SK-N-SH (cell line): ENCODE data around the gene SOCS3. TPM values are rescaled to one million over a fixed set of nuclear protein-coding genes. Genes with fewer than 3 reads are reported as not detected.
A peak's percentile ranks its signal among the peaks of the same experiment; 100 is the strongest.

ENCODE experiments used
- CTCF ChIA-PET: fragments of 300-600, 350-600 bp; formaldehyde crosslinking; extraction: SDS; loops from one replicate; lab custom pipeline; 2021; lab: Yijun Ruan, JAX
- POLR2A ChIA-PET: fragments of 350-600 bp; sonication (Branson Sonifier 250); formaldehyde crosslinking; extraction: SDS; loops from one replicate; lab custom pipeline; 2020; ENCODE audit warnings: antibody characterized with exemption, inconsistent platforms; lab: Yijun Ruan, JAX
- DNase-seq: peaks from one replicate; pipeline ENCODE4 v3.0.0; 2012
- H2AFZ ChIP-seq: fragments of 200-600 bp; sonication (generic); 2 replicates; pipeline ENCODE4 v1.8.1; 2016; ENCODE audit warnings: antibody characterized with exemption, mild to moderate bottlenecking, low read depth
- H3F3A ChIP-seq: fragments of 200-600 bp; sonication (generic); replicated peaks from 2 replicates; pipeline ENCODE3; 2016; ENCODE audit warnings: antibody characterized with exemption, mild to moderate bottlenecking; ENCODE audit not compliant: insufficient read depth
- H3K27ac ChIP-seq, 2 experiments: fragments of 200-500 bp in 1 of 2; fragments of 200-600 bp in 1 of 2; sonication (Bioruptor generic) in 1 of 2; sonication (generic), shearing (Covaris generic) in 1 of 2; 2 replicates each; pipeline versions ENCODE4 v1.5.1 to v1.6.1; 2014 to 2016; ENCODE audit warnings: low read depth in 2 of 2, inconsistent platforms in 1 of 2, low read length in 1 of 2, mild to moderate bottlenecking in 1 of 2, mixed read lengths in 1 of 2
- H3K27me3 ChIP-seq: fragments of 200-600 bp; sonication (generic), shearing (Covaris generic); 2 replicates; pipeline ENCODE4 v1.6.1; 2016; ENCODE audit warnings: mixed run types; ENCODE audit not compliant: insufficient read depth
- H3K36me3 ChIP-seq, 2 experiments: fragments of 200-500 bp in 1 of 2; fragments of 200-600 bp in 1 of 2; sonication (Bioruptor generic) in 1 of 2; sonication (generic) in 1 of 2; replicated peaks in 1 of 2; 2 replicates each; pipeline versions ENCODE3 to v1.5.1; 2014 to 2016; ENCODE audit warnings: low read length in 1 of 2, mild to moderate bottlenecking in 1 of 2; ENCODE audit not compliant: insufficient read depth in 2 of 2, control insufficient read depth in 1 of 2
- H3K4me1 ChIP-seq, 2 experiments: fragments of 200-500 bp in 1 of 2; fragments of 200-600 bp in 1 of 2; sonication (Bioruptor generic) in 1 of 2; sonication (generic), shearing (Covaris generic) in 1 of 2; 2 replicates each; pipeline versions ENCODE4 v1.5.1 to v1.6.1; 2014 to 2016; ENCODE audit warnings: low read depth in 1 of 2, low read length in 1 of 2, mixed run types in 1 of 2; ENCODE audit not compliant: insufficient read depth in 2 of 2, control insufficient read depth in 1 of 2
- H3K4me2 ChIP-seq: fragments of 200-600 bp; sonication (generic), shearing (Covaris generic); 2 replicates; pipeline ENCODE4 v1.6.1; 2017; ENCODE audit warnings: mixed run types
- H3K4me3 ChIP-seq, 2 experiments: fragments of 200-500 bp in 1 of 2; fragments of 200-600 bp in 1 of 2; sonication (Bioruptor generic) in 1 of 2; sonication (generic), shearing (Covaris generic) in 1 of 2; 2 replicates each; pipeline versions ENCODE4 v1.5.1 to v1.8.1; 2014 to 2016; ENCODE audit warnings: low read depth in 2 of 2, inconsistent platforms in 1 of 2, low read length in 1 of 2, mild to moderate bottlenecking in 1 of 2, mixed read lengths in 1 of 2, moderate library complexity in 1 of 2
- H3K79me2 ChIP-seq: fragments of 200-600 bp; sonication (generic); 2 replicates; pipeline ENCODE4 v1.8.1; 2017; ENCODE audit warnings: mild to moderate bottlenecking; ENCODE audit not compliant: insufficient read depth
- H3K9ac ChIP-seq: fragments of 200-600 bp; sonication (generic); 2 replicates; pipeline ENCODE4 v1.6.1; 2017; ENCODE audit warnings: mixed run types
- H3K9me2 ChIP-seq: fragments of 200-600 bp; sonication (generic); 2 replicates; pipeline ENCODE4 v1.6.1; 2017; ENCODE audit warnings: mixed run types
- H3K9me3 ChIP-seq: fragments of 200-600 bp; sonication (generic); 2 replicates; pipeline ENCODE4 v1.6.1; 2017; ENCODE audit warnings: mixed run types, mild to moderate bottlenecking, moderate library complexity
- H4K20me1 ChIP-seq: fragments of 200-600 bp; sonication (generic); 2 replicates; pipeline ENCODE4 v1.6.1; 2017; ENCODE audit warnings: mild to moderate bottlenecking, mixed run types; ENCODE audit not compliant: insufficient read depth
- CHD2 ChIP-seq: fragments of 150-350 bp; IDR thresholded peaks from 2 replicates; pipeline ENCODE4 v1.6.1; 2018; ENCODE audit warnings: low read length; ENCODE audit not compliant: partially characterized antibody
- CTCF ChIP-seq: fragments of 200-600 bp; sonication (generic); IDR thresholded peaks from 2 replicates; pipeline ENCODE4 v1.6.1; 2017; ENCODE audit warnings: antibody characterized with exemption, mild to moderate bottlenecking, moderate library complexity
- ELF1 ChIP-seq: IDR thresholded peaks from 2 replicates; pipeline ENCODE4 v1.4.0; 2012
- EP300 ChIP-seq, 2 experiments: IDR thresholded peaks; 2 replicates each; pipeline versions ENCODE4 v1.4.0 to v1.6.1; 2012; ENCODE audit warnings: borderline replicate concordance in 1 of 2, low read depth in 1 of 2, low read length in 1 of 2
- EZH2phosphoT487 ChIP-seq: fragments of 200-600 bp; sonication (generic); IDR thresholded peaks from 2 replicates; pipeline ENCODE4 v1.6.1; 2017; ENCODE audit warnings: low read depth, mixed run types, mild to moderate bottlenecking, antibody characterized with exemption, moderate library complexity, borderline replicate concordance
- FOXJ3 ChIP-seq: sonication (generic); formaldehyde crosslinking; IDR thresholded peaks from 2 replicates; pipeline ENCODE4 v1.5.1; 2020; ENCODE audit warnings: mild to moderate bottlenecking, missing genetic modification reagents
- MEF2A ChIP-seq: IDR thresholded peaks from 2 replicates; pipeline ENCODE4 v1.4.0; 2012; ENCODE audit warnings: low read depth, borderline replicate concordance
- PBX3 ChIP-seq: IDR thresholded peaks from 2 replicates; pipeline ENCODE4; 2012
- RAD21 ChIP-seq: IDR thresholded peaks from 2 replicates; pipeline ENCODE4 v1.6.1; 2012; ENCODE audit warnings: mild to moderate bottlenecking, low read length
- RXRA ChIP-seq: IDR thresholded peaks from 2 replicates; pipeline ENCODE4 v1.4.0; 2012; ENCODE audit warnings: low read depth, mild to moderate bottlenecking, borderline replicate concordance
- TCF12 ChIP-seq: IDR thresholded peaks from 2 replicates; pipeline ENCODE4 v1.4.0; 2012
- USF1 ChIP-seq: IDR thresholded peaks from 2 replicates; pipeline ENCODE4 v1.4.0; 2012; ENCODE audit warnings: low read depth, borderline replicate concordance
- ZBTB33 ChIP-seq: IDR thresholded peaks from 2 replicates; pipeline ENCODE4 v1.4.0; 2012; ENCODE audit warnings: low read depth, borderline replicate concordance
- WGBS: methylation state at CpG from one replicate; pipeline ENCODE4 v1.1.6; 2017; ENCODE audit warnings: low lambda C conversion rate; 5-methylcytosine and 5-hydroxymethylcytosine counted together
- polyA plus RNA-seq, 3 experiments: library from polyadenylated mRNA; depleted of rRNA; stranded (reverse); fragments of >200 nt; gene quantifications; 2 replicates each; pipeline ENCODE4 v1.2.3, GENCODE V29; 2012

SOCS3 gene
- polyA plus RNA-seq, 1 of the 3 experiments (the other 2 are of a cell fraction): 24.9 TPM

- no peaks in the 10 kb centered on the region for H3K9me2 ChIP-seq
- TF ChIP-seq MEF2A (no peak), RAD21 (no peak), USF1 (peak; percentile 69; the same call in 1 of the 2 replicates), PBX3 (no peak), EP300 (IDR thresholded peaks at IDR 0.05; ENCODE audit: borderline replicate concordance in 1 of 2, low read depth in 1 of 2, low read length in 1 of 2) (no peak), RXRA (no peak), FOXJ3 (CRISPR knock-in tag) (no peak), ELF1 (no peak), CTCF (no peak)
- POLR2A ChIA-PET: no interaction called here
- H3K36me3 ChIP-seq: no peaks in the 10 kb centered on the region
- H2AFZ ChIP-seq: peak overlapping the region; percentile 82
- peaks cover 21 to 32% of the 10 kb centered on the region in 2 experiments; a peak in 3 of 4 replicates for H3K4me1 ChIP-seq
- peaks cover 39% of the 10 kb centered on the region for H3F3A ChIP-seq
- 68% methylated on average over 20 of the region's 20 CpGs for WGBS
- peak overlapping the region; percentile 77; the same call in 1 of the 2 replicates for H3K4me2 ChIP-seq
- DNase-seq: peak; percentile 27
- CTCF ChIA-PET: interaction anchor here (1.5 to 8.2 kb wide), 4 partner anchors 27 to 105 kb away, joined by 4 to 66 read pairs (median 22); partner anchors contain the start of gene SOCS3
- H3K27ac ChIP-seq: peak overlapping the region in 1 of 2 experiments; percentile 99; a peak in 2 of 4 replicates
- H3K79me2 ChIP-seq: no peaks in the 10 kb centered on the region
- H3K27me3 ChIP-seq: no peaks in the 10 kb centered on the region
- no peaks in the 10 kb centered on the region for H3K9me3 ChIP-seq
- H3K9ac ChIP-seq: peak overlapping the region; percentile 85
- no peak overlapping the region for H3K4me3 ChIP-seq
- H4K20me1 ChIP-seq: no peaks in the 10 kb centered on the region
These were observed 42.7 kb downstream of the SOCS3 start for GRCh38 chr17:78316867-78317789.

- peak overlapping the region; percentile 85 for H3K9ac ChIP-seq
- peak overlapping the region in 1 of 2 experiments; percentile 41; a peak in 1 of 4 replicates for H3K4me3 ChIP-seq
- peaks cover 21 to 32% of the 10 kb centered on the region in 2 experiments; a peak in 3 of 4 replicates for H3K4me1 ChIP-seq
- ChIA-PET CTCF (interaction anchor here (1.2 to 8.2 kb wide), 6 partner anchors 9 to 106 kb away, joined by 4 to 66 read pairs (median 8); partner anchors contain the start of gene SOCS3), POLR2A (no interaction called here)
- no peaks in the 10 kb centered on the region for H3K27me3 ChIP-seq
- H3K27ac ChIP-seq: peak overlapping the region in 1 of 2 experiments; percentile 99; a peak in 2 of 4 replicates
- no peaks in the 10 kb centered on the region for H3K9me3 ChIP-seq
- H3K4me2 ChIP-seq: peak overlapping the region; percentile 77
- H3K79me2 ChIP-seq: no peaks in the 10 kb centered on the region
- DNase-seq: peak; percentile 46
- no peaks in the 10 kb centered on the region for H3K9me2 ChIP-seq
- no peaks in the 10 kb centered on the region for H4K20me1 ChIP-seq
- H2AFZ ChIP-seq: peak overlapping the region; percentile 82
- WGBS: 75% methylated on average over 19 of the region's 22 CpGs
- peaks cover 39% of the 10 kb centered on the region for H3F3A ChIP-seq
- no peaks in the 10 kb centered on the region for H3K36me3 ChIP-seq
- TF ChIP-seq CHD2 (no peak), TCF12 (no peak), CTCF (no peak), ZBTB33 (no peak), PBX3 (no peak), EZH2phosphoT487 (no peak)
These were observed 43.6 kb downstream of the SOCS3 start for GRCh38 chr17:78316115-78316866.
